ENCODE data around the gene NAA16.
"Not testable (repeated sequence)": the region's sequence is repeated elsewhere in the genome, so short reads cannot be mapped to it uniquely, and the experiment has no call there.

NAA16 gene

DNA sequence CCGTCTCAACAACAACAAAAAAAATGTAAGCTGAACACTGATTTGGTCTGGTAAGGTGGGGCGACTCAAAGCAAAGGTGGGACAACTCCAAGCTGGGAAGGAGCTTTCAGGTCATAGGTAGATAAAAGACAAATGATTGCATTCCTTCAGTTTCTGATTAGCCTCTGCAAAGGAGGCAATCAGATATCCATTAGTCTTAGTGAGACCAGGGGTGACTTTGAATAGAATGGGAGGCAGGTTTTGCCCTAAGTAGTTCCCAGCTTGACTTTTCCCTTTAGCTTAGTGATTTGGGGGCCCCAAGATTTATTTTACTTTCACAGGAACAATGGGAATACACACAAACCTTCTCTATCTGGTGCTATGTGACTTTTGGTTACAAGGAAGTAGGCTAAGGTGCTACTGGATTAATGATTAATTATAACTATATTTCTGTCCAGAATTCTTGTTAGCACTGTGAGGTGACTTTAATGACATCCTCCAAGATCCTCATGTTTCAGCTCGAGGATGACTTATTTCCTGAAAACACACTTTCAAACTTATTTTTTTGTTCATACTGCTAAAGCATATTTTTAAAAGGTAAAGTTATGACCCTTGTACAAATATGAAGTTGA is 37.1 kb upstream of the NAA16 start:
- no peaks in the 10 kb centered on the region for H3K4me1 ChIP-seq
- H3K27me3 ChIP-seq = no peaks in the 10 kb centered on the region
- DNase-seq = no peak
- H3K4me3 ChIP-seq (ENCODE audit: low read depth, low read length) = no peak overlapping the region
- TF ChIP-seq, protein P1, sequence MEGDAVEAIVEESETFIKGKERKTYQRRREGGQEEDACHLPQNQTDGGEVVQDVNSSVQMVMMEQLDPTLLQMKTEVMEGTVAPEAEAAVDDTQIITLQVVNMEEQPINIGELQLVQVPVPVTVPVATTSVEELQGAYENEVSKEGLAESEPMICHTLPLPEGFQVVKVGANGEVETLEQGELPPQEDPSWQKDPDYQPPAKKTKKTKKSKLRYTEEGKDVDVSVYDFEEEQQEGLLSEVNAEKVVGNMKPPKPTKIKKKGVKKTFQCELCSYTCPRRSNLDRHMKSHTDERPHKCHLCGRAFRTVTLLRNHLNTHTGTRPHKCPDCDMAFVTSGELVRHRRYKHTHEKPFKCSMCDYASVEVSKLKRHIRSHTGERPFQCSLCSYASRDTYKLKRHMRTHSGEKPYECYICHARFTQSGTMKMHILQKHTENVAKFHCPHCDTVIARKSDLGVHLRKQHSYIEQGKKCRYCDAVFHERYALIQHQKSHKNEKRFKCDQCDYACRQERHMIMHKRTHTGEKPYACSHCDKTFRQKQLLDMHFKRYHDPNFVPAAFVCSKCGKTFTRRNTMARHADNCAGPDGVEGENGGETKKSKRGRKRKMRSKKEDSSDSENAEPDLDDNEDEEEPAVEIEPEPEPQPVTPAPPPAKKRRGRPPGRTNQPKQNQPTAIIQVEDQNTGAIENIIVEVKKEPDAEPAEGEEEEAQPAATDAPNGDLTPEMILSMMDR (IDR thresholded peaks at IDR 0.05; ENCODE audit: low read depth, low read length) = no peak
- H3K36me3 ChIP-seq = no peaks in the 10 kb centered on the region
- no peaks in the 10 kb centered on the region for H3K9me3 ChIP-seq

DNA sequence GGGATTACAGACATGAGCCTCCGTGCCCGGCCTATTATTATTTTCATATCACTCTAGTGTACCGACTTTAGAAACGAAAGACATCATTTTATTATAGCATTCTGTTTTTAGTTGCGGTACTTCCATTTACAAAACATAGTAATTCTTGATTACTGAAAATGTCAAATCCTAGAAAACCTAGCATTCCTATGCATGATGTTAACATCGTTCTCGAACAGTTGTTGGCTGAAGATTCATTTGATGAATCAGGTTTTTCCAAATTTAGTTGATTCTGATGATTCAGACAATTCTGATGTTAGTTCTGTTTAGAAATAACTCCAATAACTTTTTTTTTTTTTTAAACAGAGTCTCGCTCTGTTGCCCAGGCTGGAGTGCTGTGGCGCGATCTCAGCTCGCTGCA is 36.2 kb upstream of the NAA16 start:
- Histone ChIP-seq H3K4me3 (ENCODE audit: low read depth, low read length) (no peak overlapping the region), H3K27me3 (no peaks in the 10 kb centered on the region), H3K4me1 (no peaks in the 10 kb centered on the region), H3K36me3 (no peaks in the 10 kb centered on the region), H3K9me3 (no peaks in the 10 kb centered on the region)
- TF ChIP-seq, protein P1 (IDR thresholded peaks at IDR 0.05; ENCODE audit: low read depth, low read length) = no peak
- DNase-seq = no peak

DNA sequence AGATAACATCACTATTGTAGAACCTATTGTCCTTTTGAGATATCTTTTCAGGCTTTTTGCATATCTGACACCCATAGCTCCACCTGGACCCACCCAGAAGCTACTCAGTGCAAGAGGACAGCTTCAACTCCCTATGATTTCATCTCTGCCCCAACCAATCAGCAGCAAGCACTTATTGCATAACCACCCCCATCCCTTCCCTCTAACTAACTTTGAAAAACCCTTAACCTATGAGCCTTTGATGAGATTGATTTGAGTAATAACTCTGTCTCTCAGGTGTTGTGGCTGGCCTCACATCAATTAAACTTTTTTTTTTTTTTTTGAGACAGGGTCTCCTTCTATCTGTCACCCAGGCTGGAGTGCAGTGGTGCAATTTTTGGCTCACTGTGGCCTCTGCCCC is 34.2 kb upstream of the NAA16 start:
- Histone ChIP-seq H3K4me1 (no peaks in the 10 kb centered on the region), H3K9me3 (no peaks in the 10 kb centered on the region), H3K36me3 (no peaks in the 10 kb centered on the region), H3K27me3 (no peaks in the 10 kb centered on the region), H3K4me3 (ENCODE audit: low read depth, low read length) (no peak overlapping the region)
- TF ChIP-seq, protein P1 (IDR thresholded peaks at IDR 0.05; ENCODE audit: low read depth, low read length) = no peak
- DNase-seq = no peak

DNA sequence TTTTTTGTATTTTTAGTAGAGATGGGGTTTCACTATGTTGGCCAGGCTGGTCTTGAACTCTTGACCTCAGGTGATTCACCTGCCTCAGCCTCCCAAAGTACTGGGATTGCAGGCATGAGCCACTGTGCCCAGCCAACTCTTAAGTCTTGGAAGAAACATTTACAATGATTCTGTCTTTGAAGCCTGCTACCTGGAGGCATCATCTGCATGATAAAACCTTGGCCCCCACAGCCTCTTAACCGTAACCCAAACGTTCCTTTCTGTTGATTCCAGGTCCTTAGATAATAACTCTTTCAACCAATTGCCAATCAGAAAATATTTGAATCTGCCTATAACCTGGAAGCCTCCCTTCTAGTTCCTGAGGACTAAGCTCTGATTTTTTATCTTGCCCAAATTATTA is 31.9 kb upstream of the NAA16 start:
- not testable (repeated sequence) for H3K4me3 ChIP-seq (ENCODE audit: low read depth, low read length); DNase-seq; H3K4me1 ChIP-seq; H3K27me3 ChIP-seq; H3K9me3 ChIP-seq; H3K36me3 ChIP-seq

DNA sequence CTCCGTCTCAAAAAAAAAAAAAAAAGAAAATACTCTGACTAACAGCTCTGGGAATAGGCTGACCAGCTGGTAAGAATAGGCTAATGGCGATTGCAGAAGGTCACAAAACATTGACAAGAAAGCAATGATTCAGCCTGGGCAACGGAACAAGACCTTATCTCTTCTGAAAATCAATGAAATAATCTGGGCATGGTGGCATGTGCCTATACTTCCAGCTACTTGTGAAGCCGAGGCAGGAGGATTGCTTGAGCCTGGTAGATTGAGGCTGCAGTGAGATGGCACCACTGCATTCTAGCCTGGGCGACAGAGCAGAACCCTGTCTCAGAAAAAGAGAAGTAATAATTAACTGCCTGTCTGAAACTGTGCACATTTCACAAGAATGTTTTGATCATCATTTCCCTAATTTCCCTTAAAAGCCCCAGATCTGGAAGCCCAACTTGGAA is 28.9 kb upstream of the NAA16 start:
- Histone ChIP-seq H3K4me1 (no peaks in the 10 kb centered on the region), H3K4me3 (ENCODE audit: low read depth, low read length) (no peak overlapping the region), H3K36me3 (no peaks in the 10 kb centered on the region), H3K9me3 (no peaks in the 10 kb centered on the region), H3K27me3 (no peaks in the 10 kb centered on the region)
- TF ChIP-seq, protein P1 (IDR thresholded peaks at IDR 0.05; ENCODE audit: low read depth, low read length) = no peak
- DNase-seq = no peak

DNA sequence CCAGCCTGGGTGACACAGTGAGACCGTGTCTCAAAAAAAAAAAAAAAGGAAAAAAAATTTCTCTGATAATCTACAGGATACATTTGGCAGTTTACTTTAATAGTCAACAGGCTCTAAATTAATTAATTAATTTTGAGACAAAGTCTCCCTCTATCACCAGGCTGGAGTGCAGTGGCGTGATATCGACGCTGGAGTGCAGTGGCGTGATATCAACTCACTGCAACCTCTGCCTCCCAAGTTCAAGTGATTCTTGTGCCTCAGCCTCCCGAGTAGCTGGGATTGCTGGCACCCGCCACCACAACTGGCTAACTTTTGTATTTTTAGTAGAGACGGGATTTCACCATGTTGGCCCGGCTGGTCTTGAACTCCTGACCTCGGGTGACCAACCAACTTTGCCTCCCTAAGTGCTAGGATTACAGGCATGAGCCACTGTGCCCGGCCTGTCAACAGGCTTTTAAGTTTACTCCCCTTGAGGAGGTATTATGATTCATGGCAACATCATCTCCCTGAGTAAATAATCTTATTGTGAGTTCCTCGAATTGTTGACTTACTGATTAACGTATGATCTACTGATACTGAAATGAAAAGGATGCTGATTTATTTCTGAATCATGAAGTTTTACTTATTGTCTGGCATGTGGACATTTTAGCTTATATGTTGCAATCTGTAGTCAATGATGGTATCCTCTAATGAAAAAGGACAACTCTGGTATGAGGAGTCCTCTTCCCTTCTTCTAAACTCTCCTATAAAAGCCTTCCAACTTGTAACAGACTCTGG is 26.4 kb upstream of the NAA16 start:
- no peak overlapping the region for H3K4me3 ChIP-seq (ENCODE audit: low read depth, low read length)
- no peak for DNase-seq
- TF ChIP-seq, protein P1 (IDR thresholded peaks at IDR 0.05; ENCODE audit: low read depth, low read length) = no peak

More for the DNA sequence above, 26.4 kb upstream of the NAA16 start:
- no peaks in the 10 kb centered on the region for H3K36me3 ChIP-seq
- no peaks in the 10 kb centered on the region for H3K4me1 ChIP-seq
- no peaks in the 10 kb centered on the region for H3K9me3 ChIP-seq
- H3K27me3 ChIP-seq = no peaks in the 10 kb centered on the region
